ENCODE results near the gene C1QTNF8. TPM values are rescaled to one million over a fixed set of nuclear protein-coding genes. Genes with fewer than 3 reads are reported as not detected.

Gene C1QTNF8
- total and polyA plus RNA-seq, 2 of the 13 experiments (the other 11 are each of a cell fraction or from before 2014, with no cell fraction given), result 0.09 TPM; not detected in 1

DNA sequence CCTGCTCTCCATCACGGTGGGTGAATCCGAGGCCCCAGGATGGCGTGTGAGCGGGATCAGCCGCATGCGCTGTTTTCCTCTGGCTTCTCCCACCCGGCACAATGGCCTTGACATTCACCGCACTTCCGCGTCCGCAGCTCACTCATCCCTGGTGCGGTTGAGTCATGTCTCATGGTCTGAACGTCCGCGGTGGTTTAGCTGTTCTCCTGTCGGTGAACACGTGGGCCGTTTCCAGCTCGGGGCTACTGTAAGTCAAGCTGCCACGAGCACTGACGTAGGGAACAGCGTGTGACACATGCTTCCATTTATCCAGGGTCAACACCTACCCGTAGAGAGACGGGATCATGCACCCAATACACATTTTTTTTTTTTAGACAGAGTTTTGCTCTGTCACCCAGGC lies 41.6 kb upstream of the C1QTNF8 start (continued):
- TF ChIP-seq HNF1A (IDR thresholded peaks at IDR 0.05; ENCODE audit: low read depth) (no peak), HNF1A (CRISPR knock-in tag; IDR thresholded peaks at IDR 0.05; ENCODE audit: borderline replicate concordance) (no peak), ZNF549 (CRISPR knock-in tag; IDR thresholded peaks at IDR 0.05) (no peak), ZNF407 (CRISPR knock-in tag; IDR thresholded peaks at IDR 0.05; ENCODE audit: not compliant biosample characterization) (no peak), ZNF709 (CRISPR knock-in tag; IDR thresholded peaks at IDR 0.05) (no peak), RARG (CRISPR knock-in tag; IDR thresholded peaks at IDR 0.05; ENCODE audit: low read depth) (no peak), FOXC1 (CRISPR knock-in tag; IDR thresholded peaks at IDR 0.05; ENCODE audit: borderline replicate concordance) (no peak), ZNF768 (CRISPR knock-in tag; IDR thresholded peaks at IDR 0.05) (peak; percentile 20; the same call in 1 of the 2 replicates), ZKSCAN8 (CRISPR knock-in tag; IDR thresholded peaks at IDR 0.05; ENCODE audit: borderline replicate concordance) (no peak), CREB3 (CRISPR knock-in tag; IDR thresholded peaks at IDR 0.05) (no peak), ELK4 (CRISPR knock-in tag; IDR thresholded peaks at IDR 0.05; ENCODE audit: borderline replicate concordance) (no peak)
